Calu3 (cell line): ENCODE data around the gene ENTR1. TPM values are rescaled to one million over a fixed set of nuclear protein-coding genes. Genes with fewer than 3 reads are reported as not detected.

Experiments used
- BruUV-seq: library from RNA; stranded (reverse); fragments of 400-500 nt; replicated peaks from 2 replicates; lab custom pipeline; 2021; lab: Mats Ljungman, UMichigan
- CTCF ChIA-PET: fragments of 300-600 bp; sonication (Branson Sonifier 250); formaldehyde crosslinking; loops from one replicate; lab custom pipeline; 2022; ENCODE audit warnings: antibody characterized with exemption; lab: Charles Lee
- DNase-seq: peaks from one replicate; pipeline ENCODE4 v3.0.0; 2022
- H3K27ac Mint-ChIP-seq: one replicate; pipeline ENCODE4 v1.8.0; 2022; ENCODE audit warnings: mixed read lengths; ENCODE audit not compliant: unreplicated experiment
- H3K27me3 Mint-ChIP-seq: one replicate; pipeline ENCODE4 v1.8.0; 2022; ENCODE audit warnings: mixed read lengths; ENCODE audit not compliant: unreplicated experiment
- H3K36me3 Mint-ChIP-seq: one replicate; pipeline ENCODE4 v1.8.0; 2022; ENCODE audit warnings: mild to moderate bottlenecking, moderate library complexity, mixed read lengths; ENCODE audit not compliant: insufficient read depth, unreplicated experiment
- H3K4me1 Mint-ChIP-seq: one replicate; pipeline ENCODE4 v1.8.0; 2022; ENCODE audit warnings: mild to moderate bottlenecking, low read depth, mixed read lengths; ENCODE audit not compliant: unreplicated experiment
- H3K4me3 Mint-ChIP-seq: one replicate; pipeline ENCODE4 v1.8.0; 2022; ENCODE audit warnings: mild to moderate bottlenecking, low read depth, moderate library complexity, mixed read lengths; ENCODE audit not compliant: unreplicated experiment
- H3K9me3 Mint-ChIP-seq: one replicate; pipeline ENCODE4 v1.8.0; 2022; ENCODE audit warnings: low read depth, mixed read lengths; ENCODE audit not compliant: unreplicated experiment
- intact Hi-C: fragments of 100-400 bp; cut with micrococcal nuclease; formaldehyde crosslinking; loops from one replicate; pipeline ENCODE4 v1.10.0; 2022; ENCODE audit not compliant: unreplicated experiment
- total RNA-seq: library from RNA; stranded (reverse); gene quantifications from 2 replicates; pipeline ENCODE4 v1.2.3, GENCODE V29; 2022
- TF ChIP-seq, protein P1 (sequence below): fragments of 200-600 bp; IDR thresholded peaks from one replicate; pipeline ENCODE4 v1.8.0; 2022; ENCODE audit warnings: antibody characterized with exemption; ENCODE audit not compliant: unreplicated experiment

The ENTR1 gene
- total RNA-seq, 1 experiment from 2014 or later, result 50.2 TPM

- CTCF ChIA-PET, result no interaction called here
- Mint-ChIP-seq H3K4me3 (no peak overlapping the region), H3K4me1 (peaks cover 8% of the 10 kb centered on the region), H3K27me3 (no peaks in the 10 kb centered on the region), H3K27ac (no peak overlapping the region), H3K9me3 (no peaks in the 10 kb centered on the region), H3K36me3 (peaks cover 62% of the 10 kb centered on the region)
- no TSS peak for BruUV-seq
- intact Hi-C loops, result no loop called here
- DNase-seq, result no peak
- TF ChIP-seq, protein P1, sequence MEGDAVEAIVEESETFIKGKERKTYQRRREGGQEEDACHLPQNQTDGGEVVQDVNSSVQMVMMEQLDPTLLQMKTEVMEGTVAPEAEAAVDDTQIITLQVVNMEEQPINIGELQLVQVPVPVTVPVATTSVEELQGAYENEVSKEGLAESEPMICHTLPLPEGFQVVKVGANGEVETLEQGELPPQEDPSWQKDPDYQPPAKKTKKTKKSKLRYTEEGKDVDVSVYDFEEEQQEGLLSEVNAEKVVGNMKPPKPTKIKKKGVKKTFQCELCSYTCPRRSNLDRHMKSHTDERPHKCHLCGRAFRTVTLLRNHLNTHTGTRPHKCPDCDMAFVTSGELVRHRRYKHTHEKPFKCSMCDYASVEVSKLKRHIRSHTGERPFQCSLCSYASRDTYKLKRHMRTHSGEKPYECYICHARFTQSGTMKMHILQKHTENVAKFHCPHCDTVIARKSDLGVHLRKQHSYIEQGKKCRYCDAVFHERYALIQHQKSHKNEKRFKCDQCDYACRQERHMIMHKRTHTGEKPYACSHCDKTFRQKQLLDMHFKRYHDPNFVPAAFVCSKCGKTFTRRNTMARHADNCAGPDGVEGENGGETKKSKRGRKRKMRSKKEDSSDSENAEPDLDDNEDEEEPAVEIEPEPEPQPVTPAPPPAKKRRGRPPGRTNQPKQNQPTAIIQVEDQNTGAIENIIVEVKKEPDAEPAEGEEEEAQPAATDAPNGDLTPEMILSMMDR, result no peak
These were observed 30.8 kb upstream of the ENTR1 start for GRCh38 chr9:136441191-136441680.

GRCh38 chr9:136439481-136440408, 29.3 kb upstream of the ENTR1 start, which contains the start of gene INPP5E:
Gene INPP5E (minus strand): TSS chr9:136439845. CDS start chr9:136439419, 426 bp downstream.
- BruUV-seq, result no TSS peak
- CTCF ChIA-PET, result interaction anchor here (0.6 kb wide), 1 partner anchor 12 kb away, joined by 4 read pairs; no protein-coding TSS in a partner anchor

DNA sequence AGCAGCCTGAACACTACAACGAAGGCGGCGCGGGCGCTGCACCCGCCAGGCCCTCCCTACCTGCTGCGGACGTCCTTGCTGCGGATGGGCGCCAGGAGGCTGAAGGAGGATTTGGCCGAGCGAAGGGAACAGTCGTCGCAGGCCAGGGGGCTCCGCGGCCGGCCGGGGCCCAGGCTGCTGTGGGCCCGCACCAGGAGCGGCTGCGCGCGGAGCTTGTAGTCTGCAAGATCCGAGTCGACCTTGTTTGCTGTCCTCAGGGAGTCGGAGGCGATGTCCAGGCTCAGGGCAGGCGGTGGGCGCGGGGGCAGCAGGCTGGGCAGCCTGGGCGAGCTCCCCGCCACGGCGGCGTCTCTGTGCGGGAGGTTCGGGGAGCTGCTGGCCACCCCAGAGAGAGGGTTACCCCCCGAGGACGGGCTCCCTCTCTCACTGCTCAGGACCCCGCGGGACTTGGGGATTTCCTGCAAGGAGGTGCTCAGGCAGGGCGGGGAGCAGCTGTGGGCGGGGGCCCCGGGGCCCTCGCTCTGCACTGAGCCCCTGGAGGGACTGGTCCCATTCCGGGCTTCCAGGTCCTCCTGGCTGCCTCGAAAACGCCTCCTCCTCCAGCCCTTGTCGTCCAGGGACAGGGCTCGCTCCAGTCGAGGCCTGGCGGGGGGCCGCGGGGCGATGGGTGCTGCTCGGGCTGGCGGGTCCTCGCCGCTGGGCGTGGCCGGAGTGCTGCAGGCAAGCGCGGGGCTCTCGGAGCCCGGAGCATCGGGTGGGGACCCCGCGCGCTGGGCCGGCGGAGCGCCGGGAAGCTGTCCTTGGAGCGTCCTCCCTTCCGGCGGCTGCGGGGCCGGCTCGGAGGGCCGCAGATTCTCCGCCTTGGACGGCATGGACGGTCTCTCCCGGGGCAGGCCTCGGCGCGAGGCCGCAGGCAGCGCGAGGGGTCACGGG, 28.4 kb upstream of the ENTR1 start:
- no TSS peak for BruUV-seq
- TF ChIP-seq, protein P1, result no peak
- H3K36me3 Mint-ChIP-seq, result peaks cover 46% of the 10 kb centered on the region
- DNase-seq, result peak; percentile 41
- H3K27ac Mint-ChIP-seq, result no peak overlapping the region
- CTCF ChIA-PET, result interaction anchor here (0.6 kb wide), 1 partner anchor 11 kb away, joined by 4 read pairs; no protein-coding TSS in a partner anchor
- H3K4me1 Mint-ChIP-seq, result peaks cover 8% of the 10 kb centered on the region
- no peaks in the 10 kb centered on the region for H3K27me3 Mint-ChIP-seq
- peak overlapping the region; percentile 72 for H3K4me3 Mint-ChIP-seq
- H3K9me3 Mint-ChIP-seq, result no peaks in the 10 kb centered on the region
- intact Hi-C loops, result no loop called here

More at GRCh38 chr9:136439481-136440408, 29.3 kb upstream of the ENTR1 start, which contains the start of gene INPP5E:
- peak; percentile 88 for DNase-seq
- peaks cover 55% of the 10 kb centered on the region for H3K36me3 Mint-ChIP-seq
- peak within 1 kb of the TSS; percentile 72 for H3K4me3 Mint-ChIP-seq
- TF ChIP-seq, protein P1, result no peak
- no peak within 1 kb of the TSS for H3K27ac Mint-ChIP-seq
- no peaks in the 10 kb centered on the region for H3K9me3 Mint-ChIP-seq
- intact Hi-C loops, result no loop called here
- peaks cover 8% of the 10 kb centered on the region for H3K4me1 Mint-ChIP-seq
- H3K27me3 Mint-ChIP-seq, result no peaks in the 10 kb centered on the region
